ENCODE results near the gene COL5A1.
A peak's percentile ranks its signal among the peaks of the same experiment; 100 is the strongest.

COL5A1 gene

DNA sequence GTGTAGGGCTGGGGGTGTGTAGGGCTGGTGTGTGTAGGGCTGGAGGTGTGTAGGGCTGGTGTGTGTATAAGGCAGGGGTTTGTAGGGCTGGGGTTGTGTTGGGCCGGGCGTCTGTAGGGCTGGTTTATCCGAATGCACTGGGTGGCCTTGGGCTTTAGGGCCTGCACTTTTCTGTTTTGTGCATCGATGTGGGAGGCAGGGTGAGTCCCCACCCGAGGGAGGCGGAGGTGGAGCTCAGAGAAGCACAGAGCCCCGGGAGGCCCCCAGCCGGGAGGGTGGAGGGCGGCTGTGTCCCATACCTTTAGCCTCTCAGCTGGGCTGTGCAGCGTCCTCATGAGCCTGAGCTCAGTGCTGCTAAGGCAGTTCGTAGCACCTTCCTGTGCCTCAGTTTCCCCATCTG is 13.5 kb downstream of the COL5A1 start:
- Histone ChIP-seq H3K27ac (ENCODE audit: insufficient read depth in 1 of 2, low read depth in 1 of 2, low read length in 2 of 2, poor library complexity in 1 of 2, severe bottlenecking in 2 of 2) (no peak overlapping the region), H3K36me3 (ENCODE audit: control insufficient read depth in 4 of 4, insufficient read depth in 4 of 4, low read length in 3 of 4) (no peaks in the 10 kb centered on the region), H3K27me3 (replicated peaks in 2 of 5; ENCODE audit: control insufficient read depth in 4 of 5, insufficient read depth in 5 of 5, low read length in 4 of 5) (no peaks in the 10 kb centered on the region), H3K9me3 (ENCODE audit: control extremely low read depth in 1 of 5, control insufficient read depth in 4 of 5, insufficient read depth in 2 of 5, low read depth in 1 of 5, low read length in 4 of 5) (no peaks in the 10 kb centered on the region), H3K4me3 (ENCODE audit: control insufficient read depth in 1 of 7, extremely low read depth in 1 of 7, insufficient read depth in 4 of 7, low read depth in 2 of 7, low read length in 6 of 7) (no peak overlapping the region), H3K4me1 (ENCODE audit: control extremely low read depth in 1 of 4, control insufficient read depth in 4 of 4, insufficient read depth in 4 of 4, low read length in 3 of 4) (no peaks in the 10 kb centered on the region)
- DNase-seq, result no peak
- CTCF ChIA-PET, result interaction anchor here (1.1 to 1.7 kb wide), 5 partner anchors 12 to 206 kb away, joined by 3 to 4 read pairs (median 3); no protein-coding TSS in a partner anchor
- POLR2A ChIA-PET, result no interaction called here
- 98% methylated on average over 9 of the region's 11 CpGs for WGBS (ENCODE audit: insufficient coverage)

DNA sequence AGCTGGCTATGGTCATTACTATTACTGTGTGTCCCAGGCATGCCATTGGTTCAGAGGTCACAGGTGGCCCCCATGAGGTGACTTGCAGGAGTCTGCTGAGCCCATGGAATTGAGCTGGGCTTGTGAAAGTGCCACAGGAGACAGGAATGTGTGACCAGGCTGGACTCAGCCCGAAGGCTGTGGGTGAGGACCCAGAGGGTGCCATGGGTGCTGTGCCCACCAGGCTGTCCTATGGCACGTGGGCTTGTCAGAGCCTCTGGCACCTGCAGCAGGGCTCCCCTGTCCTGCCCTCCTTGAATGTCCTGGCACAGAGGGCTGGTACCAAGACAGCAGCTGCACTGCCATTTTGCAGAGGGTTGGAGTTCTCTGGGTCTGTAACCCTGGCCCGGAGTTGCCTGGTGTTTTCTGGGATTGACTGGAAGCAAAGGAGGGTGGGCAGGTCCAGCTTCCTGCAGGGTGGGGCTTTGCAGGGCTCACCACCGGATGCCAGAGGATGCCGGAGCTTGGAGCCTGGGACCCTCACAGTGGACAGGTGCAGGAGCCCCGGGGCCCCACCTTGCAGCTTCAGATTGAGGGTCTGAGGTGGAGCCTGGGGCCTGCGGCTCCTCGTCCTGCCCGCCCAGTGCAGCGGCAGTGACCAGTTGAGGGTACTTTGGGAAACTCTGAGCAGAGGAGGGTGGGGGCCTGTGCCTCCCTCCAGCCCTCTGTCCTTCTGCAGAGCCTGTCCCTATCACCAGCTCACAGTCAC is 14.2 kb downstream of the COL5A1 start:
- CTCF ChIA-PET, result interaction anchor here (1.1 to 1.7 kb wide), 5 partner anchors 11 to 207 kb away, joined by 3 to 4 read pairs (median 3); no protein-coding TSS in a partner anchor
- no peaks in the 10 kb centered on the region for H3K4me1 ChIP-seq (ENCODE audit: control extremely low read depth in 1 of 4, control insufficient read depth in 4 of 4, insufficient read depth in 4 of 4, low read length in 3 of 4)

DNA sequence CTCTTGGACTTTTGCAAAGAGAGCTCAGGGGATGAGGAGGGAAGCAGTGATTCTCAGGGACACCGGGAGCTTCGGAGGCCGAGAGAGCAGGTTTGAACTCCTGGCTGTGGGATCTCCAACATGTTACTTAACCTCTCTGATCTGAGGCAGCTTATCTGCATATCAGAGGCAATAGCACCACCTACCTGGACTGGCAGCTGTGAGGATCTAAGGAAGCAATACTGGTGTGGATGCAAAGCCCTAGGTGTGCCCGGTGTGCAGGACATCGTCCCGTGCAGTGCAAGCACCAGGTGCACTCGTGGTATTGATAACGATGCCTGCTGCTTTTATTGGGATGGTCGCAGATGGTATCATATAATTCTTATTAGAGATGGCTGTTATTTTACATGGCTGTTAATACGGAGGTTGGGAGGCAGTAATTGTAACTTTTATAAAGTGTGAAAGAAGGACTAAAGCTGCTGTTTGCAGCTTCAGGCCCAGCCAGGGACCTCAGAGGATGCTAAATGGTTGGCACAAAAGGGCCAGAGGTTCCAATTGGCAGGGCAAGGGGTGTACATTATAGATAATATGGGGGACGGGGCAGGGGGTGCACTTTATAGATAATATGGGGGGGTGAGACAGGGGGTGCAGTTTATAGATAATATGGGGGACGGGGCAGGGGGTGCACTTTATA is 14.9 kb downstream of the COL5A1 start:
- no peak overlapping the region for H3K27ac ChIP-seq (ENCODE audit: insufficient read depth in 1 of 2, low read depth in 1 of 2, low read length in 2 of 2, poor library complexity in 1 of 2, severe bottlenecking in 2 of 2)
- CTCF ChIA-PET, result interaction anchor here (1.2 to 1.7 kb wide), 2 partner anchors 90 to 200 kb away, joined by 3 to 4 read pairs; no protein-coding TSS in a partner anchor
- peaks cover 0 to 8% (median 0%) of the 10 kb centered on the region in 5 experiments for H3K9me3 ChIP-seq (ENCODE audit: control extremely low read depth in 1 of 5, control insufficient read depth in 4 of 5, insufficient read depth in 2 of 5, low read depth in 1 of 5, low read length in 4 of 5)
- no peaks in the 10 kb centered on the region for H3K4me1 ChIP-seq (ENCODE audit: control extremely low read depth in 1 of 4, control insufficient read depth in 4 of 4, insufficient read depth in 4 of 4, low read length in 3 of 4)
- no peaks in the 10 kb centered on the region for H3K27me3 ChIP-seq (replicated peaks in 2 of 5; ENCODE audit: control insufficient read depth in 4 of 5, insufficient read depth in 5 of 5, low read length in 4 of 5)
- peak in 1 of 3 donors; percentile 16 for DNase-seq
- no peak overlapping the region for H3K4me3 ChIP-seq (ENCODE audit: control insufficient read depth in 1 of 7, extremely low read depth in 1 of 7, insufficient read depth in 4 of 7, low read depth in 2 of 7, low read length in 6 of 7)
- 97% methylated on average over 9 of the region's 12 CpGs for WGBS (ENCODE audit: insufficient coverage)
- POLR2A ChIA-PET, result no interaction called here
- no peaks in the 10 kb centered on the region for H3K36me3 ChIP-seq (ENCODE audit: control insufficient read depth in 4 of 4, insufficient read depth in 4 of 4, low read length in 3 of 4)

More for the DNA sequence above, 14.2 kb downstream of the COL5A1 start:
- no peaks in the 10 kb centered on the region for H3K27me3 ChIP-seq (replicated peaks in 2 of 5; ENCODE audit: control insufficient read depth in 4 of 5, insufficient read depth in 5 of 5, low read length in 4 of 5)
- POLR2A ChIA-PET, result no interaction called here
- 97% methylated on average over 9 of the region's 10 CpGs for WGBS (ENCODE audit: insufficient coverage)
- H3K9me3 ChIP-seq (ENCODE audit: control extremely low read depth in 1 of 5, control insufficient read depth in 4 of 5, insufficient read depth in 2 of 5, low read depth in 1 of 5, low read length in 4 of 5), result peaks cover 0 to 4% (median 0%) of the 10 kb centered on the region in 5 experiments
- DNase-seq, result no peak
- H3K36me3 ChIP-seq (ENCODE audit: control insufficient read depth in 4 of 4, insufficient read depth in 4 of 4, low read length in 3 of 4), result no peaks in the 10 kb centered on the region
- H3K4me3 ChIP-seq (ENCODE audit: control insufficient read depth in 1 of 7, extremely low read depth in 1 of 7, insufficient read depth in 4 of 7, low read depth in 2 of 7, low read length in 6 of 7), result no peak overlapping the region
- H3K27ac ChIP-seq (ENCODE audit: insufficient read depth in 1 of 2, low read depth in 1 of 2, low read length in 2 of 2, poor library complexity in 1 of 2, severe bottlenecking in 2 of 2), result no peak overlapping the region

DNA sequence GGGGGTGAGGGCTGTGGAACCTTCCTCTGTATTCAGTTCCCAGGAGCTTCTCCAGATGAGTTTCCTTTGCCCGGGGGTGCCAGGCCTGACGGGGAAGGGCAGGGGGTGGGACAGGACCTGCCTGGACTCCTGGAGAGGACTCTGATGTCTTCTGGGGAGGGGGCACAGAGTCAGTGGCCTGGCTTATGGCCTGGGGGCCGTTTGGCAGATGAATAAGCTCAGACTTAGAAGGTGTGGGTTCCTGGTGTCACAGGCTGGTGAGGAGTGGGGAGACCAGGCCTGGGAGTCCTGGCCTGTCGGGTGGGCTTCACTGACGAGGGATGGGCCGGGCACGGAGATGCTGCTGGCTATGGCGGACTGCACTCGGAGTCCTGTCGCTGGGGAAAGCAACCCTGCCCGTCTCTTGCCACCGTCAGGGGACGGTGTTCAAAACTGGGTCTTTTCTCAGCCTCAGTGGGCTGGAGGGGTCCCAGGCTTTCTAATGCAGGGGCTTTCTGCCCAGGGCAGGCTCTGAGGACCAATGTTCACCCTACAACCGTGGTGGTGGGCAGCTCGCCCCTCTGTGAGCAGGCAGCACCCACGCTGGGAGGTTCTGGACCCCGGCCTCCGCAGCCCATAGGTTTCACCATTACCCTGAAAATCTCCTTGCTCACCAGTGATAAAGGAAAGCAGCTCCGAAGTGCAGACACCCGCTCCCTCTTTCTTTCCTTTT is 16.2 kb downstream of the COL5A1 start:
- ChIA-PET CTCF (no interaction called here), POLR2A (interaction anchor here (0.6 kb wide), 1 partner anchor 151 kb away, joined by 3 read pairs; no protein-coding TSS in a partner anchor)
- H3K4me3 ChIP-seq (ENCODE audit: control insufficient read depth in 1 of 7, extremely low read depth in 1 of 7, insufficient read depth in 4 of 7, low read depth in 2 of 7, low read length in 6 of 7), result no peak overlapping the region
- H3K27ac ChIP-seq (ENCODE audit: insufficient read depth in 1 of 2, low read depth in 1 of 2, low read length in 2 of 2, poor library complexity in 1 of 2, severe bottlenecking in 2 of 2), result no peak overlapping the region
- H3K27me3 ChIP-seq (replicated peaks in 2 of 5; ENCODE audit: control insufficient read depth in 4 of 5, insufficient read depth in 5 of 5, low read length in 4 of 5), result no peaks in the 10 kb centered on the region
- 96% methylated on average over 20 of the region's 20 CpGs for WGBS (ENCODE audit: insufficient coverage)
- H3K36me3 ChIP-seq (ENCODE audit: control insufficient read depth in 4 of 4, insufficient read depth in 4 of 4, low read length in 3 of 4), result no peaks in the 10 kb centered on the region
- H3K9me3 ChIP-seq (ENCODE audit: control extremely low read depth in 1 of 5, control insufficient read depth in 4 of 5, insufficient read depth in 2 of 5, low read depth in 1 of 5, low read length in 4 of 5), result peaks cover 0 to 8% (median 0%) of the 10 kb centered on the region in 5 experiments
- DNase-seq, result no peak
- no peaks in the 10 kb centered on the region for H3K4me1 ChIP-seq (ENCODE audit: control extremely low read depth in 1 of 4, control insufficient read depth in 4 of 4, insufficient read depth in 4 of 4, low read length in 3 of 4)

DNA sequence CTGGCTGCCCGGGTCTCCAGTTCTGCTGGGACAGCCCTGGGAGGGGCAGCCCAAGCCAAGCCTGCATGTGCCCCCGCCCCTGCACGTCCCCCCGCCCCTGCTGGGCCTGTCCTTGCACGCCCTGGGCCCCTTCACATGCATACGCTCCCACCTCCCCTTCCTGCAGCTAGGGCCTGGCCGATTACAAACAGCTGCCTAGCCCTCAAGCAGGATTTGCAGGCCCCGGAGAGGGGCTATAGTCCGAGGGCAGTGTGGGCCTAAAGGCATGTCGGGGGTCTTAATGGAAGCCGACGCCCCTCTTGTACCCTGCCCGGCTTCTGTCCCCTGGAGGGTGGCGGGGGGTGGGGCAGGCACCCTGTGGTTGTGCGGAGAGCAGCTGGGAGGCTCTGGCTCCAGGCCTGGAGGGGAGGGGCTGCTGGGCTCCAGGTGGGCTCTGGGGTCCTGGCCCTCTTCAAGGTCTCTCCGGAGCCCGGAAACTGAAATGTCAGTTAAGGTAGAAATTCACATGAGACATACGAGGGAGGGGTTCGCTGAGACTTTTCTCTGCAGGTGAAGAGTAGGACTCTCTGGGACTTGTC is 16.9 kb downstream of the COL5A1 start:
- no peak for DNase-seq
- H3K27ac ChIP-seq (ENCODE audit: insufficient read depth in 1 of 2, low read depth in 1 of 2, low read length in 2 of 2, poor library complexity in 1 of 2, severe bottlenecking in 2 of 2), result no peak overlapping the region
- H3K4me3 ChIP-seq (ENCODE audit: control insufficient read depth in 1 of 7, extremely low read depth in 1 of 7, insufficient read depth in 4 of 7, low read depth in 2 of 7, low read length in 6 of 7), result no peak overlapping the region
- peaks cover 0 to 8% (median 0%) of the 10 kb centered on the region in 5 experiments for H3K9me3 ChIP-seq (ENCODE audit: control extremely low read depth in 1 of 5, control insufficient read depth in 4 of 5, insufficient read depth in 2 of 5, low read depth in 1 of 5, low read length in 4 of 5)
- 100% methylated on average over 11 of the region's 19 CpGs for WGBS (ENCODE audit: insufficient coverage)
- no peaks in the 10 kb centered on the region for H3K36me3 ChIP-seq (ENCODE audit: control insufficient read depth in 4 of 4, insufficient read depth in 4 of 4, low read length in 3 of 4)
- no peaks in the 10 kb centered on the region for H3K4me1 ChIP-seq (ENCODE audit: control extremely low read depth in 1 of 4, control insufficient read depth in 4 of 4, insufficient read depth in 4 of 4, low read length in 3 of 4)
- no peaks in the 10 kb centered on the region for H3K27me3 ChIP-seq (replicated peaks in 2 of 5; ENCODE audit: control insufficient read depth in 4 of 5, insufficient read depth in 5 of 5, low read length in 4 of 5)
- CTCF ChIA-PET, result no interaction called here
- POLR2A ChIA-PET, result no interaction called here

DNA sequence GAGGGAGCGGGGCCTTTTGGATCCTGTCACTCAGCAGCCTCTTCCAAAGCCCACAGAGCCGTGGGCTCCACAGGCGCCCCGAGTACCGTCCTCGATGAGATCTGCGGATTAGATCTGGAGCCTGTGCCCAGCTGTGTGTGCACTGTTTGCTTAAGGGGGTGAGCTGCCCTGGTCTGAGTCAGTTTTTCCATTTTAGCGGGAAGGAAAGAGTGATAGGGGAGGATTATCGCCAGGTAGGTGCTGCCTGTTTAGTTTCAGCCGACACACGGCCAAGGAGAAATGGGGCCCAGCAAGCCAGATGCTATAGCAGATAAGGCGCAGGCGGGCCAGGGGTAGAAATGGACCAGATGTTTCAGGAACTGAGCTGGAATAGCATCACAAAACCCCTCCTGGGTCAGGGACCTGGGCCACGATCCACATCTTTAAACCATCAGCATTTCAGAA is 18.1 kb downstream of the COL5A1 start:
- Histone ChIP-seq H3K27me3 (replicated peaks in 2 of 5; ENCODE audit: control insufficient read depth in 4 of 5, insufficient read depth in 5 of 5, low read length in 4 of 5) (no peaks in the 10 kb centered on the region), H3K4me3 (ENCODE audit: control insufficient read depth in 1 of 7, extremely low read depth in 1 of 7, insufficient read depth in 4 of 7, low read depth in 2 of 7, low read length in 6 of 7) (no peak overlapping the region), H3K36me3 (ENCODE audit: control insufficient read depth in 4 of 4, insufficient read depth in 4 of 4, low read length in 3 of 4) (no peaks in the 10 kb centered on the region), H3K4me1 (ENCODE audit: control extremely low read depth in 1 of 4, control insufficient read depth in 4 of 4, insufficient read depth in 4 of 4, low read length in 3 of 4) (no peaks in the 10 kb centered on the region), H3K9me3 (ENCODE audit: control extremely low read depth in 1 of 5, control insufficient read depth in 4 of 5, insufficient read depth in 2 of 5, low read depth in 1 of 5, low read length in 4 of 5) (peaks cover 0 to 10% (median 0%) of the 10 kb centered on the region in 5 experiments), H3K27ac (ENCODE audit: insufficient read depth in 1 of 2, low read depth in 1 of 2, low read length in 2 of 2, poor library complexity in 1 of 2, severe bottlenecking in 2 of 2) (no peak overlapping the region)
- peak in 2 of 3 donors; percentile 8 to 19 for DNase-seq
- ChIA-PET POLR2A (no interaction called here), CTCF (no interaction called here)
- 94% methylated on average over 10 of the region's 14 CpGs for WGBS (ENCODE audit: insufficient coverage)

All from common myeloid progenitor, CD34-positive (primary cell).